ENCODE data around the gene MRPS31. TPM values are rescaled to one million over a fixed set of nuclear protein-coding genes. Genes with fewer than 3 reads are reported as not detected.
"Not testable (repeated sequence)": the region's sequence is repeated elsewhere in the genome, so short reads cannot be mapped to it uniquely, and the experiment has no call there.

MRPS31 gene
- total RNA-seq, 2 experiments from 2014 or later, result 35.7 to 36.9 TPM

- DNase-seq, result no peak
- peaks cover 5% of the 10 kb centered on the region for H3K4me1 Mint-ChIP-seq
- ATAC-seq (ENCODE audit: low read depth), result no peak
- POLR2A ChIA-PET, result no interaction called here
- peaks cover 24% of the 10 kb centered on the region for H3K36me3 Mint-ChIP-seq
- no peak overlapping the region for H3K4me3 Mint-ChIP-seq
- no peaks in the 10 kb centered on the region for H3K9me3 Mint-ChIP-seq
- no peak overlapping the region for H3K27ac Mint-ChIP-seq
- H3K27me3 Mint-ChIP-seq, result no peaks in the 10 kb centered on the region
Measured at GRCh38 chr13:40799508-40799907, 28.5 kb upstream of the MRPS31 start.

GRCh38 chr13:40798380-40798779 is 27.4 kb upstream of the MRPS31 start:
- Mint-ChIP-seq H3K4me3 (peak overlapping the region; percentile 67), H3K4me1 (peaks cover 5% of the 10 kb centered on the region), H3K9me3 (no peaks in the 10 kb centered on the region), H3K27ac (peak overlapping the region; percentile 85), H3K36me3 (peaks cover 23% of the 10 kb centered on the region), H3K27me3 (no peaks in the 10 kb centered on the region)
- no peak for DNase-seq
- peak; percentile 75 for ATAC-seq (ENCODE audit: low read depth)
- POLR2A ChIA-PET, result interaction anchor here (0.7 to 1.6 kb wide), 2 partner anchors 10 to 364 kb away, joined by 3 to 5 read pairs; no protein-coding TSS in a partner anchor

- ATAC-seq (ENCODE audit: low read depth) (no peak), DNase-seq (no peak)
- Mint-ChIP-seq H3K27me3 (no peaks in the 10 kb centered on the region), H3K36me3 (peaks cover 22% of the 10 kb centered on the region), H3K4me3 (no peak overlapping the region), H3K27ac (no peak overlapping the region), H3K9me3 (no peaks in the 10 kb centered on the region), H3K4me1 (peaks cover 13% of the 10 kb centered on the region)
- POLR2A ChIA-PET, result no interaction called here
Measured at GRCh38 chr13:40796649-40797048, 25.7 kb upstream of the MRPS31 start.

- no peaks in the 10 kb centered on the region for H3K9me3 Mint-ChIP-seq
- H3K4me1 Mint-ChIP-seq, result peaks cover 19% of the 10 kb centered on the region
- H3K27me3 Mint-ChIP-seq, result no peaks in the 10 kb centered on the region
- H3K36me3 Mint-ChIP-seq, result peaks cover 10% of the 10 kb centered on the region
- no peak overlapping the region for H3K4me3 Mint-ChIP-seq
- DNase-seq, result no peak
- no peak for ATAC-seq (ENCODE audit: low read depth)
- POLR2A ChIA-PET, result no interaction called here
- no peak overlapping the region for H3K27ac Mint-ChIP-seq
Measured at GRCh38 chr13:40794414-40795368, 23.7 kb upstream of the MRPS31 start.

- ATAC-seq (ENCODE audit: low read depth), result no peak
- Mint-ChIP-seq H3K4me1 (peaks cover 17% of the 10 kb centered on the region), H3K9me3 (no peaks in the 10 kb centered on the region), H3K4me3 (no peak overlapping the region), H3K36me3 (peaks cover 8% of the 10 kb centered on the region), H3K27ac (no peak overlapping the region), H3K27me3 (no peaks in the 10 kb centered on the region)
- POLR2A ChIA-PET, result no interaction called here
- DNase-seq, result no peak
Measured at GRCh38 chr13:40793339-40793738, 22.3 kb upstream of the MRPS31 start.

GRCh38 chr13:40792284-40793051 is 21.5 kb upstream of the MRPS31 start:
- DNase-seq, result no peak
- Mint-ChIP-seq H3K36me3 (peaks cover 8% of the 10 kb centered on the region), H3K27ac (peak overlapping the region; percentile 56), H3K4me1 (peaks cover 21% of the 10 kb centered on the region), H3K9me3 (no peaks in the 10 kb centered on the region), H3K27me3 (no peaks in the 10 kb centered on the region), H3K4me3 (no peak overlapping the region)
- POLR2A ChIA-PET, result no interaction called here
- ATAC-seq (ENCODE audit: low read depth), result no peak

- POLR2A ChIA-PET, result no interaction called here
- Mint-ChIP-seq H3K27ac (no peak overlapping the region), H3K4me1 (peaks cover 29% of the 10 kb centered on the region), H3K9me3 (no peaks in the 10 kb centered on the region), H3K36me3 (peaks cover 5% of the 10 kb centered on the region), H3K27me3 (no peaks in the 10 kb centered on the region), H3K4me3 (peak overlapping the region; percentile 69)
- DNase-seq (no peak), ATAC-seq (ENCODE audit: low read depth) (no peak)
Measured at GRCh38 chr13:40790154-40790616, 19.2 kb upstream of the MRPS31 start.

- DNase-seq, result peak; percentile 86
- peak; percentile 88 for ATAC-seq (ENCODE audit: low read depth)
- Mint-ChIP-seq H3K27me3 (no peaks in the 10 kb centered on the region), H3K4me3 (peak within 1 kb of the TSS; percentile 83), H3K4me1 (peaks cover 29% of the 10 kb centered on the region), H3K36me3 (peaks cover 5% of the 10 kb centered on the region), H3K9me3 (no peaks in the 10 kb centered on the region), H3K27ac (peak within 1 kb of the TSS; percentile 56)
- POLR2A ChIA-PET, result interaction anchor here (0.6 to 3.2 kb wide), 6 partner anchors 9 to 172 kb away, joined by 3 to 11 read pairs (median 4); partner anchors contain the start of gene MRPS31
Measured at GRCh38 chr13:40789275-40790153, 18.5 kb upstream of the MRPS31 start, which contains the start of gene SLC25A15. SLC25A15 (plus strand) TSS chr13:40789611; CDS start chr13:40793227, 3,616 bp downstream.

GRCh38 chr13:40788540-40789274 is 17.7 kb upstream of the MRPS31 start:
- not testable (repeated sequence) for H3K36me3 Mint-ChIP-seq; H3K27me3 Mint-ChIP-seq; DNase-seq; H3K9me3 Mint-ChIP-seq; ATAC-seq (ENCODE audit: low read depth)
- peak overlapping the region; percentile 83 for H3K4me3 Mint-ChIP-seq
- H3K27ac Mint-ChIP-seq, result peak overlapping the region; percentile 56
- POLR2A ChIA-PET, result interaction anchor here (0.6 to 3.2 kb wide), 7 partner anchors 10 to 173 kb away, joined by 3 to 11 read pairs (median 3); partner anchors contain the start of gene MRPS31
- peaks cover 29% of the 10 kb centered on the region for H3K4me1 Mint-ChIP-seq

- ATAC-seq (ENCODE audit: low read depth) (no peak), DNase-seq (no peak)
- POLR2A ChIA-PET, result interaction anchor here (0.5 to 3.2 kb wide), 4 partner anchors 9 to 1014 kb away, joined by 3 to 11 read pairs (median 4); no protein-coding TSS in a partner anchor
- Mint-ChIP-seq H3K4me1 (peaks cover 25% of the 10 kb centered on the region), H3K27me3 (no peaks in the 10 kb centered on the region), H3K4me3 (no peak overlapping the region), H3K36me3 (no peaks in the 10 kb centered on the region), H3K9me3 (no peaks in the 10 kb centered on the region), H3K27ac (peak overlapping the region; percentile 36)
Measured at GRCh38 chr13:40787062-40787461, 16.1 kb upstream of the MRPS31 start.

- Mint-ChIP-seq H3K27me3 (no peaks in the 10 kb centered on the region), H3K9me3 (no peaks in the 10 kb centered on the region), H3K4me1 (peaks cover 20% of the 10 kb centered on the region), H3K27ac (no peak overlapping the region), H3K36me3 (no peaks in the 10 kb centered on the region), H3K4me3 (no peak overlapping the region)
- no peak for ATAC-seq (ENCODE audit: low read depth)
- DNase-seq, result no peak
- POLR2A ChIA-PET, result interaction anchor here (0.6 to 3.2 kb wide), 3 partner anchors 9 to 715 kb away, joined by 3 to 11 read pairs (median 4); no protein-coding TSS in a partner anchor
Measured at GRCh38 chr13:40786568-40786996, 15.6 kb upstream of the MRPS31 start.

- H3K4me1 Mint-ChIP-seq, result peaks cover 19% of the 10 kb centered on the region
- no peak overlapping the region for H3K4me3 Mint-ChIP-seq
- ATAC-seq (ENCODE audit: low read depth), result no peak
- H3K36me3 Mint-ChIP-seq, result no peaks in the 10 kb centered on the region
- no peak for DNase-seq
- POLR2A ChIA-PET, result interaction anchor here (0.7 kb wide), 1 partner anchor 386 kb away, joined by 3 read pairs; no protein-coding TSS in a partner anchor
- no peak overlapping the region for H3K27ac Mint-ChIP-seq
- no peaks in the 10 kb centered on the region for H3K27me3 Mint-ChIP-seq
- no peaks in the 10 kb centered on the region for H3K9me3 Mint-ChIP-seq
Measured at GRCh38 chr13:40784540-40784939, 13.6 kb upstream of the MRPS31 start.

Measured in activated naive CD8-positive, alpha-beta T cell treated with anti-CD3 and anti-CD28 coated beads, Interleukin-2, amount 10 ng/mL, durations not matched to agents 7 days and 5 days (primary cell).